Measurements from ENCODE around the gene PLEKHG5.

DNA sequence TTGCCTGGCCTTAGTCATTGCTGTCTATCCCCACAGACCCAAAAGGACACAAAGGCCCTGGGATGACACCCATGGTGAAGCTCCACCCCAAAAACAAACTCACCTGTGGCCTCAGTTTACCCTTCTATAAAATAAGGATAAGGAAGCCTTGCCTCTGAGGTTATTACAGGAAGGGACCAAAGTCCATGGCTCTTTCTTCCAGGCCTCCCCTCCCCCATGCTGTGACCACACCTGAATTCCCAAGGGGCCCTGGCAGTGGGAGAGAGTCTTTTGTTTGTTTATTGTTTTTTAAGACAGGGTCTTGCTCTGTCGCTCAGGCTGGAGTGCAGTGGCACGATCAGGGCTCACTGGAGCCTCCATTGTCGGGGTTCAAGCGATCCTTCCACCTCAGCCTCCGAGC lies 15.0 kb downstream of the PLEKHG5 start:
- TF ChIP-seq POLR2A (IDR thresholded peaks at IDR 0.05) = no peak
- TF ChIP-seq, protein P1, sequence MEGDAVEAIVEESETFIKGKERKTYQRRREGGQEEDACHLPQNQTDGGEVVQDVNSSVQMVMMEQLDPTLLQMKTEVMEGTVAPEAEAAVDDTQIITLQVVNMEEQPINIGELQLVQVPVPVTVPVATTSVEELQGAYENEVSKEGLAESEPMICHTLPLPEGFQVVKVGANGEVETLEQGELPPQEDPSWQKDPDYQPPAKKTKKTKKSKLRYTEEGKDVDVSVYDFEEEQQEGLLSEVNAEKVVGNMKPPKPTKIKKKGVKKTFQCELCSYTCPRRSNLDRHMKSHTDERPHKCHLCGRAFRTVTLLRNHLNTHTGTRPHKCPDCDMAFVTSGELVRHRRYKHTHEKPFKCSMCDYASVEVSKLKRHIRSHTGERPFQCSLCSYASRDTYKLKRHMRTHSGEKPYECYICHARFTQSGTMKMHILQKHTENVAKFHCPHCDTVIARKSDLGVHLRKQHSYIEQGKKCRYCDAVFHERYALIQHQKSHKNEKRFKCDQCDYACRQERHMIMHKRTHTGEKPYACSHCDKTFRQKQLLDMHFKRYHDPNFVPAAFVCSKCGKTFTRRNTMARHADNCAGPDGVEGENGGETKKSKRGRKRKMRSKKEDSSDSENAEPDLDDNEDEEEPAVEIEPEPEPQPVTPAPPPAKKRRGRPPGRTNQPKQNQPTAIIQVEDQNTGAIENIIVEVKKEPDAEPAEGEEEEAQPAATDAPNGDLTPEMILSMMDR (IDR thresholded peaks at IDR 0.05 in 4 of 5, conservative IDR thresholded peaks at IDR 0.05 in 1 of 5) = no peak
